Liver (tissue), 3 donors: Measurements from ENCODE around the gene BIN1.

Experiments used
- ATF3 ChIP-seq: IDR thresholded peaks from 2 replicates; pipeline ENCODE4 v1.6.1; 2016; ENCODE audit warnings: antibody characterized with exemption
- CTCF ChIP-seq: fragments of 150-350 bp; IDR thresholded peaks from 2 replicates; pipeline ENCODE4 v1.5.1; 2017; ENCODE audit warnings: improper control_type of control experiment, low read depth, low read length; ENCODE audit not compliant: missing input control
- JUND ChIP-seq, 2 donors: IDR thresholded peaks; 2 replicates each; pipeline ENCODE4 v1.6.1; 2016; ENCODE audit warnings: antibody characterized with exemption in 2 of 2
- RAD21 ChIP-seq, 2 donors: IDR thresholded peaks; 2 replicates each; pipeline ENCODE4 v1.6.1; 2016; ENCODE audit warnings: antibody characterized with exemption in 2 of 2, mild to moderate bottlenecking in 2 of 2
- RXRA ChIP-seq, 2 donors: IDR thresholded peaks; 2 replicates each; pipeline ENCODE4 v1.6.1; 2017 to 2018; ENCODE audit warnings: antibody characterized with exemption in 2 of 2, mild to moderate bottlenecking in 1 of 2
- TAF1 ChIP-seq: conservative IDR thresholded peaks from 2 replicates; pipeline ENCODE4 v1.6.1; 2016; ENCODE audit warnings: antibody characterized with exemption, mild to moderate bottlenecking
- YY1 ChIP-seq: IDR thresholded peaks from 2 replicates; pipeline ENCODE4 v1.6.1; 2016; ENCODE audit warnings: antibody characterized with exemption, mild to moderate bottlenecking
- ZBTB33 ChIP-seq: IDR thresholded peaks from 2 replicates; pipeline ENCODE4 v1.6.1; 2016; ENCODE audit warnings: antibody characterized with exemption
- donor health status: healthy.
- donor health status: healthy.

GRCh38 chr2:127098711-127099110 lies 8.2 kb downstream of the BIN1 start:
- TF ChIP-seq TAF1 (no peak), YY1 (no peak), CTCF (no peak), ATF3 (no peak), RAD21 (IDR thresholded peaks at IDR 0.05) (no peak), RXRA (IDR thresholded peaks at IDR 0.05) (no peak), ZBTB33 (no peak), JUND (IDR thresholded peaks at IDR 0.05) (no peak)
